ENCODE measurements around the gene KRTAP1-3. TPM values are rescaled to one million over a fixed set of nuclear protein-coding genes. Genes with fewer than 3 reads are reported as not detected.
"Not testable (repeated sequence)": the region's sequence is repeated elsewhere in the genome, so short reads cannot be mapped to it uniquely, and the experiment has no call there.

KRTAP1-3 gene
- total RNA-seq, 1 donor from 2014 or later: not detected

DNA sequence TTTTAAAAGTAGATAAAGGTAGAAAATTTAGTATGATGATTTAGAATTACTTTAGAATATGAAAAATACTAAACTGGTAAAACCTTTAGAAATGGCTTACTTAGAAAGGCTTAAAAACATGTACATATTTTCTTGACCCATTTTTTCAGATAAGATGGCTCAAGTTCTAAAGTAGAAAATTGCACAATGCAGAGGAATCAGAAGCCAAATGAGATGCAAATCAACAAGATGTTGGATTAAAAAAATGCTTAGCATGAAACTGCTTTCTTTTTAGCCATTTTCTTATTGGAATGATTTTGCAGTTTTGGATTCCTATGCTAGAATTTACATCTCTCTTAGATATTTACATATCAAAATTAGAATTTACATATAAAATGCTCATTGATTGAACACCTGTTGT, 24.2 kb downstream of the KRTAP1-3 start:
- DNase-seq (ENCODE audit: low spot score): no peak

DNA sequence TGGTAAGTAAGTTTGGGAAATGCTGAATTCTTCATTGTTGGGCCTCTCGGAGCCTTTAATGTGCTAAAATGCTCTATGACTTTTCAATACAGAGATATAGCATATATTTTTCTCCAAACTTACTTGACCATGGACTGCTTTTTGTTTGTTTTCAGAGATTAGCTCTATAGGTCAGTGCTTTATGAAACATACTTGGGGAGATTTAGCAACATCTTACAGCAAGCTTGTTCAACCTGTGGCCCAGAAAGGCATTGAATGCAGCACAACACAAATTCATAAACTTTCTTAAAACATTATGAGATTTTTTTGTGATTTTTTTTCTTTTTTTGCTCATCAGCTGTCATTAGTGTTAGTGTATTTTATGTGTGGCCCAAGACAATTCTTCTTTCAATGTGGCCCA, 24.7 kb downstream of the KRTAP1-3 start:
- DNase-seq (ENCODE audit: low spot score): no peak

DNA sequence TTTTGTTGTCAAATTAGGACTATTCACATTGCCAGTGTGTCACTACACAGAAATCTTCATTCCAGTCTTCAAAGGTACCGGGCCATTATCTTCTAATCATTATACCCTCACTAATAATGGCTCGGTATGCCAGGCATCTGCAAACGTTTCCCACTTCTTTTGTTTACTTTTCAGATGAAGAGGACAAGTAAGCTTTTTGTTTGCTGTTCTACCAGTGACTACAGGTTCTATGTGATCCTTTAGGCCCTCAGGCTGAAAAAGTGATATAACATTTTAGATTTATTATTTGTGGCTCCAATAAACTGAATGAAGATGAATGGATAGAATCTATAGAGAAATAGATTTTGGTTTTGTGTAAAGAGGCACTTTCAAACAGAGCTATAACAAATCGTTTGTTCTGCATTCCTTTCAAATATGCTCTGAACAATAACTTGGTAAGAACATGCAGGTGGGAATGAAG, 25.3 kb downstream of the KRTAP1-3 start:
- DNase-seq (ENCODE audit: low spot score): no peak

DNA sequence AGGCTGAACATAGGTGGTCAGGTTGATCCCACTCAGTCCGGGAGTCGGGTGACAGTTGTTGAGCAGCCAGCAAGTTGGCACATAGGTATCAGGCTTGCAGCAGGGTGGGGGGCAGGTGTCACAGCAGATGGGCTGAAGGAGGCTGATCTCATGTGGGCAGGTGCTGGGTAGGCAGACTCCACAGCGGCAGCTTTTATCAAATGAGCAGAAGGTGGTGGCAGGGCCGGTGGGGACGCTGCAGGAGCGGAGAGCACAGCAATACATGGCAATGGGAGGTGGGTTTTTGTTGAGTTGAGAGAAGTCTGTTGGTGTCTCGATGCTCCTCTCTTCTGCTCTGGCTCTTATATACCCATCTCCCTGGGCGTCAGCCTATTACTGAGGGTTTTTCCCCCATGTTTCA, 25.9 kb downstream of the KRTAP1-3 start, which contains the start of gene KRTAP3-1:
Gene KRTAP3-1 (minus strand): TSS at position 318 of the 400 bp plus-strand sequence. CDS start 54 bp downstream, at position 264.
- DNase-seq (ENCODE audit: low spot score): no peak

DNA sequence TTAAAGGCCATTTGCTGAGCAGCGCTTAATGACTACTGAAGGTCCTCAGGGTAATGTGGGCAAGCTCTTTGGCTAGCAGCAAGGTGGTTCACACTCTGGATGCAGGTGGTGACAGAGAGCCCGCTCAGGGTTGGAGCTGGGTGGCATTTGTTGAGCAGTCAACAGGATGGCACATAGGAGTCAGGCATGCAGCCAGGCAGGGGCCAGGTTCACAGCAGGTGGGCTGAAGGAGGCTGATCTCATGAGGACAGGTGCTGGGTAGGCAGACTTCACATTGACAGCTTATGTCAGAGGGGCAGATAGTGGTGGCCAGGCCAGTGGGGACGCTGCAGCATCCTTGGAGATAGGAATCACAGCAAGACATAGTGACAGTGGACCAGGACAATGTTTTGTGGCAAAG, 30.3 kb downstream of the KRTAP1-3 start:
- no peak for DNase-seq (ENCODE audit: low spot score)

DNA sequence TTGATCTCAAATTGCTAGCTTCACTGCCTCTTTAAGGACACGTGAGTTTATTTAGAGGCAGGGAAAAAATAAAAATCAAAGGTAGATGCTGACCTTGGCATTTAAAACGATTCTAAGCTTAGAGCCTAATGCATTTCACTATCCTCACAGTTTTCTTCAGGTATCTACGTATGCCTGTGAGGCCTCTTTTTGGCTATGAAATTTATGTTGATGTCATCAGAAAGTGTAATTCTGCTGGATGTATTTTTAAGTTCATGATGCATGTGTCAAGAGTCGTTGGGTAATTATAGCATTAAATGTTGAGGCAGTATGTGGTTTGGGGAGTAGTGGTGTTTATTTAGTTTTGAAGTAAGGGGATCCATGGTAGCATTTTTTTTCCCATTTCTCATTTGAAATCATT, 30.7 kb downstream of the KRTAP1-3 start:
- DNase-seq (ENCODE audit: low spot score): no peak

DNA sequence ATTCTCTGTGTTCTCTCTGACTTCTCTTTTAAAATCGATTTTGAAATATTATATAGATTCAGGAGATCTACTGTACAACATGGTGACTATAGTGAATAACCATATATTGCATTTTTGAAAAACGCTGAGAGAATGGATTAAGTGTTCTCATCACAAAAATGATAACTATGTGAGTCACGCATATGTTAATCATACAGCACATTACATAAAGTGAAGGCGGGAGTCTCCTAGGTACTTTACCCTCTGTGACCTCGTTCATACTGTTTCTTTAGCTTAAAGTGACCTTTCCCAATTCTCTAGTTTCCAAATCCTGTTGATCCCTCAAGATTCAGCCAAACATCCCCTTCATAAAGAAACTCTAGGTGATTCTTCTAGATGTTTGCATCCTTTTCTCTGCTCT, 31.9 kb downstream of the KRTAP1-3 start:
- DNase-seq (ENCODE audit: low spot score): no peak

DNA sequence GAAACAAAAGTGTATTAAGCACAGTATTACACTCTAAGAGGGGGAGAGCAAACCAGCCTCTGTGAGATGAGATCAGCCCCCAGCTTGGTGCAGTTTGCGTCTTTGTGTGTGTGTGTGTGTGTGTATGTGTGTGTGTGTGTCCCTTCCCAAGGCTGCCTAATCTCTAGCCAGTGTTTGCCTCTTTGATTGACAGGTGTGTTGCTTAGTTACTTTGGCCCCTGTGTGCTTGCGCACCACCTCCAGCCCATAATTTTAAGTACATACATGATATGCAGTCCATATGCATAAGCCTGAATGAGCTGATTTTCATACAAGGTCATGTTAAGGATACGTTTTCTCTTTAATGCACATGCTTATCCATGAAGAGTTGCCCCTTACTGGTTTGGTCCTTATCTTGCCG, 32.9 kb downstream of the KRTAP1-3 start:
- no peak for DNase-seq (ENCODE audit: low spot score)

DNA sequence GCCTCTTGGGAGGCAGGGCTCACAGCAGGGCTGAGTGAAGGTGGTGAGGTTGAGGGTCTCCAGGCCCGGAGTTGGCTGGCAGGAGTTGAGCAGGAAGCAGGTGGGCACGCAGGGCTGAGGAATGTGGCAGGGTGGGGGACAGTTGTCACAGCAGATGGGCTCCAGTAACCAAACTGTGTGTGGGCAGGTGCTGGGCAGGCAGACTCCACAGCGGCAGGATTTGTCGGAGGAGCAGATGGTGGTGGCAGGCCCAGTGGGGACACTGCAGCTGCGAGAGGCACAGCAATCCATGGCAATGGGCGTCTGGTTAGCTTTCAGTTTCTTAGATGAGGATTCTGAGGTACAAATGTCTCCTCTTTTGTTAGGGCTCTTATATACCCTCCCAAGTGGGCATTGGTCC, 35.1 kb downstream of the KRTAP1-3 start, which contains the start of gene KRTAP3-2:
Gene KRTAP3-2 (minus strand): TSS at position 344 of the 400 bp plus-strand sequence. CDS start 53 bp downstream, at position 291.
- not testable (repeated sequence) for DNase-seq (ENCODE audit: low spot score)

DNA sequence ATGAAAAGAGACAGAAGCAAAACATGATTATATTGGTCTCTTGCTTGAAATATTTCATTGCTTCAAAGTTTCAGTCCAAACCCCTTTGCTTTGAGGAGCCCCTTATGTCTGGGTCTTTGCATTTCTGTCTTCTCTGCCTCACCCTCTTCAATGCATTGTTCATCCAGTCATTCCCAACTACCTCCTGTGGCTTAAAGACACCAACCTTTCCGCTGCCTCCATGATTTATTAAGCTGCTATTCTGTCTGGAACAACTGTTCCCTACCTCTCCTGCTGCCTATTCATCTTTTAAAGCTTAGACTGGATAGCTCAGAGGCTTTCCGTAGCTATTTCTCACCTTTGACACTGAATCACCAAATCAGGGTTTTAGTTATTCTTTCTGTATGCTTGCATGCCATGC, 37.3 kb downstream of the KRTAP1-3 start:
- DNase-seq (ENCODE audit: low spot score): no peak

DNA sequence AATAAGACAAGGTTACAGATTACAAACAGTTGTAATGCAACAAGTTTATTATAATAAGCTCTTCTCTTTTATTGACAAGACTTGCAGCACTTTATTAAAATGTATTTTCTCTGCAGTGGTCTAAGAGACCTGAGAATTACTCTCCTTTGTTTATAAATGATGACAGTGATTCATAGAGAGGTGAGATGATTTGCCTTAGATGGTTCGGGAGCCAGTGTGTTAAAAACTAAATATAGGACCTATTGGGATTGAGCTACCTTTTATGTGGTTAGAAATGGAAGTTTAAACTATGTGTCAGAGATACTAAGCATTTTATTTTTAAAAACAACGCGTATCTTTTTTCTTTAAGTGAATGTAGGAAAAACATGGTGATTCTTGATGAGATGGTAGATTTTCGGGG, 37.8 kb downstream of the KRTAP1-3 start:
- no peak for DNase-seq (ENCODE audit: low spot score)

DNA sequence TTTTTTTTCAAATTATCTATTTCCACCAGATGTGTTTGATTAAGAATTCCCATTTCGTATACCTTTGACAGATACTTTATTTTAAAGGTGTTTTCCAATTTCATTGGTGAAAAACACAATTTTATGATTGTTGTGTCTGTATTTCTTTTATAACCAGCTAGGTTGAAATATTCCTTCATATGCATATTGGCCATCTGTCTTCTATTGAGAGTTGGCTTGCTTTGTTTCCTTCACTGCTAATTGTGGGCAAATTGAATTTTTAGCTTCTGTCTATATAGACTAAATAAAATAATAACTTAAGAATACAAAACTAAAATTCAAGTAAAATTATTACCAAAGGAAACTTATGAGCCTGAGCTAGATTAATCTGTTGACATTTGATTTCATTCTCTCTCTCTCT, 39.6 kb downstream of the KRTAP1-3 start:
- DNase-seq (ENCODE audit: low spot score): no peak

DNA sequence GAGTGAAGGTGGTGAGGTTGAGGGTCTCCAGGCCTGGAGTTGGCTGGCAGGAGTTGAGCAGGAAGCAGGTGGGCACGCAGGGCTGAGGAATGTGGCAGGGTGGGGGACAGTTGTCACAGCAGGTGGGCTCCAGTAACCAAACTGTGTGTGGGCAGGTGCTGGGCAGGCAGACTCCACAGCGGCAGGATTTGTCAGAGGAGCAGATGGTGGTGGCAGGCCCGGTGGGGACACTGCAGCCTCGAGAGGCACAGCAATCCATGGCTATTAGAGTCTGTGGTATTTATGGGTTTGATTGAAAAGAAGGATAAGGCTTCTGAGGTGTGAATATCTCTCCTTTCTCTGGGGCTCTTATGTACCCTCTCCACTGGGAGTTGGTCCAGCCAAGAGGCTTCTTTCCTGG, 40.8 kb downstream of the KRTAP1-3 start, which contains the start of gene KRTAP3-3:
Gene KRTAP3-3 (minus strand): TSS at position 326 of the 400 bp plus-strand sequence. CDS start 67 bp downstream, at position 259.
- DNase-seq (ENCODE audit: low spot score): no peak

DNA sequence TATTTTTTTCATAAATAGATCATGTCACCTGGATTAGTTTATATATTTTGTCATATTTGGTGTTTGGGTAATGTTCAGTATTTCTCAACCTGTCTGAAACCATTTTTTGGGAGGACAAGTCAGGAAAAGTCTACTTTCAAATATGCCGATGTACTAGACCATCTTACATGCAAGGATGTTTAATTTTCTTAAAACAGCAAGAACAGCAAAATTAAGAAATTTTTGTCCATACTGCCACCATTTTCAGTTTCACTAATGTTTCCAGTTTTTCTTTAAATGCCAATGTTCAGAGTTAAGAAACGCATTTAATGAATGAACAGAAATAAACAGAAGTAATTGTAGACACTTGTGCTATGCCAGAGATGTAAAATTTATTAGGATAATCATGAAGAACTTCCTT, 41.6 kb downstream of the KRTAP1-3 start:
- no peak for DNase-seq (ENCODE audit: low spot score)

DNA sequence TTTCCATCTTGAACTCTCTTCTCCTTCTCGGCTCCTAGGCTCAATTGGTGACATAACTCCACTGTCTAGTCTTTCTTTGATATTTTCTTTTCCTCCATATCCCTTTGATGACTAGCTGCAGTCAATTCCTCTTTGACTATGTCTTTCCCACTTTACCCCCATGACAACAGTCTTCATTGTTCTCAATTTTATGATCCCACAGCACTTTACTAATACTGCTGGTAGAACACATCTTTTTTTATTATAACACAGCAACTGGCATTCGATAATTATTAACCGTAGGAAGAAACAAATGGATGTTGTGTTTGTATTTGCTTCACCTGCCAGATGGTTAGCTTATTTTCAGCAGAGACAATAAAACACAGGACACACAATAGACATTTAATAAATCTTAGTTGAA, 42.0 kb downstream of the KRTAP1-3 start:
- DNase-seq (ENCODE audit: low spot score): no peak

DNA sequence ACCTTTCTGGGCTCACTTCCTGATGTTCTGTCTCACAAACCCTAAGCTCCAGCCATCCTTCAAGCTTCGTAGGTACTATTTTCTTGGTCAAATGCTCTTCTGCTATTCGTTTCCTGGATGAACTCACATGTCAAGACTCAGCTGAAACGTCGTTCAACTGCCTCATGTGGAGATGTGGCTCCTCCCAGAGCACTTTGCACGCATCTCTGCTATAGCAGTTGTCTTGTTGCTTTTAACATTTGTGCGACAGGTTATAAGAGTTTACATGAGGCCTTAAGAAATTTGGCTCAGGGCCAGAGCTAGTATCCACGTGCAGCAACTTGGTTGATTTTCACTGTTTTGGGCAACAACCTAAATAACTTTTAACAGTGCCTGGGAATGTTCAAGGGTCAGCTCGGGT, 47.8 kb downstream of the KRTAP1-3 start:
- DNase-seq (ENCODE audit: low spot score): no peak

DNA sequence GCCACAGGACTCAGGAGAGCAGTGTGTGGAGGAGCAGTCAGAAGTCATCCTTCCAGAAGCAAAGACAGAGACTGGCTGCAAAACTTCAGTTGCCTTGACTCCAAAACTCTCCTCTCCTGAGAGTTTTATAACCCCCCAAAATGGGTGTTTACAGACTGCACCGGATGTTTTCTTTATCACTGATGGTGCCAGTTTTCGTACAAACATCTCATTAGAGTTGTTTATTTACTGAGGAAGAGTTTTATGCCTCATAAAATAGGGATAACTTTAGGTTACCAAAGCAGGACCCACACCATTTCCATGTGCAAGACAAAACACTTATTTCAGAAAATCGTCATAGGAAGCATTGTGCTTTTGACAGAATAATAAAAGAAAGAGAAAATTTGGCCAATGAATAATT, 50.4 kb downstream of the KRTAP1-3 start, which contains the start of gene KRT40:
Gene KRT40 (minus strand): TSS at position 101 of the 400 bp plus-strand sequence. CDS start 53 bp downstream, at position 48.
- no peak for DNase-seq (ENCODE audit: low spot score)

Other genes with a start within 250 kb of the KRTAP1-3 start
- gene KRT28, start 234.9 kb downstream of the KRTAP1-3 start, total RNA-seq: not detected
- gene KRT10, start 212.3 kb downstream of the KRTAP1-3 start, total RNA-seq: 30.1 TPM
- not detected for gene KRT12, start 167.7 kb downstream of the KRTAP1-3 start, total RNA-seq
- 0.32 TPM for gene KRT20, start 149.6 kb downstream of the KRTAP1-3 start, total RNA-seq
- gene KRT23, start 97.2 kb downstream of the KRTAP1-3 start, total RNA-seq: 7.0 TPM
- not detected for gene KRT39, start 67.9 kb downstream of the KRTAP1-3 start, total RNA-seq
- not detected for gene KRT40, start 50.5 kb downstream of the KRTAP1-3 start, total RNA-seq
- gene KRTAP3-3, start 40.7 kb downstream of the KRTAP1-3 start, total RNA-seq: not detected
- gene KRTAP3-2, start 35.0 kb downstream of the KRTAP1-3 start, total RNA-seq: not detected
- gene KRTAP3-1, start 25.7 kb downstream of the KRTAP1-3 start, total RNA-seq: not detected
- gene KRTAP1-5, start 7.7 kb downstream of the KRTAP1-3 start, total RNA-seq: not detected
- not detected for gene KRTAP1-4, start 4.7 kb downstream of the KRTAP1-3 start, total RNA-seq
- not detected for gene KRTAP1-1, start 6.6 kb upstream of the KRTAP1-3 start, total RNA-seq
- not detected for gene KRTAP2-1, start 12.4 kb upstream of the KRTAP1-3 start, total RNA-seq
- gene KRTAP2-2, start 20.4 kb upstream of the KRTAP1-3 start, total RNA-seq: not detected
- gene KRTAP2-3, start 25.2 kb upstream of the KRTAP1-3 start, total RNA-seq: not detected
- not detected for gene KRTAP2-4, start 31.0 kb upstream of the KRTAP1-3 start, total RNA-seq
- gene KRTAP4-7, start 49.3 kb upstream of the KRTAP1-3 start, total RNA-seq: not detected
- gene KRTAP4-8, start 63.3 kb upstream of the KRTAP1-3 start, total RNA-seq: not detected
- not detected for gene KRTAP4-16, start 67.3 kb upstream of the KRTAP1-3 start, total RNA-seq
- not detected for gene KRTAP4-9, start 70.5 kb upstream of the KRTAP1-3 start, total RNA-seq
- not detected for gene KRTAP4-11, start 83.5 kb upstream of the KRTAP1-3 start, total RNA-seq
- not detected for gene KRTAP4-12, start 89.3 kb upstream of the KRTAP1-3 start, total RNA-seq
- not detected for gene KRTAP4-6, start 105.7 kb upstream of the KRTAP1-3 start, total RNA-seq
- gene KRTAP4-5, start 115.0 kb upstream of the KRTAP1-3 start, total RNA-seq: not detected
- gene KRTAP4-4, start 125.9 kb upstream of the KRTAP1-3 start, total RNA-seq: not detected
- gene KRTAP4-3, start 133.3 kb upstream of the KRTAP1-3 start, total RNA-seq: not detected
- not detected for gene KRTAP4-2, start 143.3 kb upstream of the KRTAP1-3 start, total RNA-seq
- not detected for gene KRTAP4-1, start 150.0 kb upstream of the KRTAP1-3 start, total RNA-seq
- not detected for gene KRTAP9-1, start 155.0 kb upstream of the KRTAP1-3 start, total RNA-seq
- not detected for gene KRTAP9-2, start 191.8 kb upstream of the KRTAP1-3 start, total RNA-seq
- not detected for gene KRTAP9-3, start 197.6 kb upstream of the KRTAP1-3 start, total RNA-seq
- gene KRTAP9-8, start 203.1 kb upstream of the KRTAP1-3 start, total RNA-seq: not detected
- gene KRTAP9-4, start 214.8 kb upstream of the KRTAP1-3 start, total RNA-seq: not detected
- gene KRTAP9-9, start 220.5 kb upstream of the KRTAP1-3 start, total RNA-seq: not detected
- not detected for gene KRTAP9-6, start 230.5 kb upstream of the KRTAP1-3 start, total RNA-seq
- gene KRTAP9-7, start 240.8 kb upstream of the KRTAP1-3 start, total RNA-seq: not detected